HG02973 (cell line): Measurements from ENCODE around the gene TP53BP2.
"Not testable (repeated sequence)": the region's sequence is repeated elsewhere in the genome, so short reads cannot be mapped to it uniquely, and the experiment has no call there.

Experiments
- ATAC-seq: cut with Tn5 transposase; IDR thresholded peaks from one replicate; pipeline ENCODE4 v1.9.1; 2021; ENCODE audit warnings: moderate library complexity; ENCODE audit not compliant: unreplicated experiment

TP53BP2 gene

GRCh38 chr1:223856386-223856785 is 10.6 kb upstream of the TP53BP2 start:
- ATAC-seq: no peak

DNA sequence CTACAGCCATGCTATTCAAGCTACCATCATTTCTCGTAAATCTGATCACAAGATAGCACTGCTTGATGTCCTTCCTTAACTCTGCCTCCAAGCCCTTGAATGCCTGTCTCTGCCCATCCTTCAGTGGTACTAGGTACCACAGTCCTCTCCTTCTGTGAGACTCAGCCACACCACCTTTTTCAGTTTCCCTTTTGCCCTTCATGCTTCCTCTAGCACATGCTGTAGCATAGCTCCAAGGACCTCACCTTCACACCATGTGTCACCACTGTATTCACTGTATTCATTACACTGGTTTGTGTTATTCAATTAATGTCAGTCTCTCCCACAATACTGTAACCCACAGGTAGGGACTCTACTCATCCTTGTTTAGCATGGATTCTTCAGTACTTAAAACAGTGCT is 8.0 kb upstream of the TP53BP2 start:
- ATAC-seq: no peak

GRCh38 chr1:223853275-223853674 is 7.5 kb upstream of the TP53BP2 start:
- no peak for ATAC-seq

DNA sequence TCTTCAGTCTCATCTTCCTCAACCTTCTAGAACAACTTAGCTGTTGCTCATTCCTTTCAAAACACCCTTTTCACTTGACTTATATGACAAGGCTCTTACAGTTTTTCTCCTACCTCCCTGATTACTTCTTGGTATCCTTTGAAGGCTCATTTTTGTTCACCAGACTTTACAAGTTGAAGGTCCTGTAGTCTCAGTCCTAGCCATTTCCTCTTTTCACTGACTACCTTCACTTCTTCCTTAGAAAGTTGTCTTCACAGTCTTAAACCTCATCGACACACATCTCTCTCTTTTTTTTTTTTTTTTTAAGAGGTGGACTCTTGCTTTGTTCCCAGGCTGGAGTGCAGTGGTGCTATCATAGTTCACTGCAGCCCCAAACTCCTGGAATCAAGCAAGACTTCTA is 6.6 kb upstream of the TP53BP2 start:
- ATAC-seq: no peak

DNA sequence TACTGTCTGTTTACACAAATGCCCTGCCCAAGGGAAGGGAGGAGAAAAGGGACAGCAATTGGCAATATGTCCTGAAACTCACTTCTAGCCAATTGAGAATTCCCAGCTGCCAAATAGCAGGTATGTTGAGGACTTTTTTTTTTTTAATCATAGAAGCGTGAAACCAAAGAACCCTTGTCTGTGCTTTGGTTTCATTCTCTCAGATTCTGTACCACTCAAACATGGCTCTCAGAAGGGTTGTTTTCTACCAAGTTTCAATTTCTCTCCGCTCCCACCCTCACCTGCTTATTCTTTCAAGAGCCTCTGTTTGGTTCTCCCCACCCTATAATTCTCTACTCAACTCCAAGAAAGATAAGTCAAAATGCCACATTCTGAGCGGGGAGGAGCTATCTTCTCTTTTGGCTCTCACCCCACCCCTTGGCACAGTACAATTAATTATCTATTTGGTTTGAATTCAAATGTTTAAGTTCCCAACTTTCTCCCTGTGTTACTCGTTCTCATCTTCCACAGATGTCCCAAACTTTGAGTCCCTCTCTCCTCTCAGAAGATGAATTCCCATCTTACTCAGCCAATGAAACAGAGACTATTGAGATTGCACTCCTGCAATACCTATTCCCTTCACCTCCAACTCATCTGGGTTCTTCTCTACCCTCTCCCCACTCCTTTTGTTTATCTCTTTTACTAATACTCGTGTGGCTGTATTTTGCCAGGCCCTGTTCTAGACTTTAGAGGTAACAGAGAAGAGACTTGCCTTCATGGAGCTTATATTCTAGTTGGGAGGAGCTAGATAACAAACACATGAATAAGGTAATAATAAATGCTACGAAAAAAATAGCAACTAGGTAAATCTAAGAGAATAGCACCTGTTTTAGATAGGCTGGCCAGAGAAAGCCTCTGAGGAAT is 3.9 kb upstream of the TP53BP2 start:
- ATAC-seq: no peak

GRCh38 chr1:223848536-223848935 is 2.8 kb upstream of the TP53BP2 start:
- no peak for ATAC-seq

- ATAC-seq: no peak
These were observed 2.1 kb upstream of the TP53BP2 start for GRCh38 chr1:223847781-223848345.

DNA sequence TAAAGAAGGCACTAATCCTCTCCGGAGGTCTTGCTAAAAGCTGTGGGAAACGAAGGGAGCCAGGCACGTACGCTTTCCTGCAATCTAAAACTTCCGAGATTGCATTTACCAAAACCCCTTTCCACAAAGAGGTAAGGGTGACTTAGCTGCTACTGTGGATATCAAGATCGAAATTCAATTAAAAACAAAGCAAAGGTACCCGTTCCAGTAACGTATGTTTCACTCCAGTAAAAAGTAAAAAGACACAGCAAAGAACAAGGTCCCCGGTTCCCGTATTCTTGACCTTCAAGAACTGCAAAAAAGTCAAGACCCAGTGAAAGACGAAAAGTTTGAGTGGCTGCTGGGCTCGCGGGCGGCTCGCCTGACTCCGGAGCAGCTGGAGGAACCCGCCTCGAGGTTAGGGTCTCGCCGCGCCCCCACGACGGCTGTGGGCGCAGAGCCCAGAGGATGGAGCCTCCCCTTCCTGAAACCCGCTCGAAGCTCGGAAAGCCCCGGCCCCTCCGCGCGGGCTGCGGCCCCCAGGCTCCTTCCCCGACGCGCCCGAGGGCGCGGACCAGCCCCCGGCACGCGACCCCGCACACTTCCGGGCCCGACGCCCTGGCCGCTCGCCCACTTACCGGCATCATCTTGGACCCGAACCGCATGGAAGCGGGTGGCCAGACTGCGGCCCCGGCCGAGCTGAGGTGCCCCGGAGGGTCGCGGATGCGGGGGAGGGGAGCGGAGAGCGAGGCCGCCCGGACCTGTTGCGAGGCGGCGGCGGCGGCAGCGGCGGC is 524 bp downstream of the TP53BP2 start:
- ATAC-seq: peak; percentile 21

DNA sequence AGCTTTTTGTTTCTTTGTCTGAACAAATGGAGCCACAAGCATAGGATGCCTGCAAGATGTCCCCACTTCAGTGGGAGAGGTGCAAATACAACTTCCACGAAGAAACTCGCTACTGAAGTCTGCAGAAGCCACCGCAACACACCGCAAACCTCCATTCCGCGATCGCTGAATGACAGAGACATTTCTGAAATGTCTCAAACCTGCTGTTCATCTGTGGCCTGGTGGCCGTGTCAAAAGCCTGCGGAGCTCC is 1.0 kb downstream of the TP53BP2 start:
- no peak for ATAC-seq

GRCh38 chr1:223843934-223844786 is 1.6 kb downstream of the TP53BP2 start:
- no peak for ATAC-seq

- no peak for ATAC-seq
These were observed 3.0 kb downstream of the TP53BP2 start for GRCh38 chr1:223842784-223843183.

GRCh38 chr1:223841977-223842623 is 3.6 kb downstream of the TP53BP2 start:
- not testable (repeated sequence) for ATAC-seq

GRCh38 chr1:223840254-223840653 is 5.5 kb downstream of the TP53BP2 start:
- ATAC-seq: no peak

DNA sequence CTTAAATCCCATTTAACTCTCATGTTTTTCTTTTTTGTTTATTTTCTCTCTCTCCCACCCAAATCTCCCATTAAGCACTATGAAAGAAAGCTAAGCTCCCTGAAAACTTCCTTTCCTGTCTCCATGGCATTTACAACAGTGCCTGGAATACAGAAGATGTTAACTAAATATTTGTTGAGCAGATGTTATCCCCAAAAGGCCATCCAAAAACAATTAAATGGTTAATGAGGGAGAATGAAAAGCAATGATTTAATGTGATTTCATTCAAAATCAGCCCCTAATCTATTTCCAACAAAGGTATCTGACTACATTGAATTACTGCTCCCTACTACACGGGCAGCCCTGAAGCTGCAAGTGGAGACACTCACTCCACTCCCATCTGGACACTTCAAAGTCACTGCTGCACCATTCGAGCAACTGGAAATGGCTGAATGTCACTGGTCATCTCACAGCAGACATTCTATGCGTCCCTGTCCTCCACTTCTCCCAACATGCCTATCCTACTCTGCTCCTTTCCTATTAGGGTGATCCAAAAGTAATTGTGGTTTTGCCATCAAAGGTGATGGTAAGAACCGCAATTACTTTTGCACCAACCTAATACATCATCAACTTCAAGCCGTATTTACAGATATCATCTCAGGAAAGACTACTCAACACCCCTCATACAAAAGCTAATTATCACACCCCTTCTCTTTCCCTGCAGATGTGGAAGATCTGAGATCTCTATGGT is 7.5 kb downstream of the TP53BP2 start:
- no peak for ATAC-seq

DNA sequence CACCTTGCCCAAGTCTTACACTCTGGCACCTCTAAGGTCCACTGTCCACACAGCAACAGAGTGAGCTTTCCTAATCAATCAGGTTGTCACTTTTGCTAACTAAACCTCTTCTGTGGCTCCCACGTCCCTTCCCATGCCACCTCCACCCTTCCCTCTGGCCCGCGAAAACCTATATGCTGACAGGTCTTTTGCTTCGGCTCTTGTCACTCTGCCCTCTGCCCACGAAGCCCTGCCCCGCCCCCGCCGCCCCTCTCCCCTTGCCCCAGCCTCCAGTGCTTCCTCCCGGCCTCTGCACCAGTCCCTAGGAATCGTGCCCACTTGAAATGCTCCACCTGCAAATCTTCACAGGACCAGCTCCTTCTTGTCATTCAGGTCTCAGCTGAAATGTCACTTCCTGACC is 8.1 kb downstream of the TP53BP2 start:
- ATAC-seq: no peak

GRCh38 chr1:223837206-223837605 is 8.5 kb downstream of the TP53BP2 start:
- no peak for ATAC-seq

DNA sequence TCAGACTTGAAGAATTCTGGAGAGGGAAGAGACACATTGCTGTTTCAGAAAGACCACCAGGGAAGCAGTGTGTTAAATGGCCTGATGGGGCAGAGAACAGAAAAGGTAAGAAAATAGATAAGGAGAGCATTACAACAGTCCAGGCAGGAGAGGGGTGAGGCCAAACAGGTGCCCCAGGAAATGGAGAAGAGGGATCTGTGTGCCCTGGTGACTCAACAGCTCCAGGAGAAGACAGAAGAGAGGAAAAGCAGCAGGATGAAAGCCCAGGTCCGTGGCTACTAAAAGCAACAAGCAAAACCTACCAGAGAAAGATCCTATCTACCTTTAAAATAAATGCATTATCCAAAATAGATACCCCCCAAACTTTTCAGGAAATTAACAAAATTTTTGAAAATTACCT is 9.2 kb downstream of the TP53BP2 start:
- no peak for ATAC-seq

- ATAC-seq: no peak
These were observed 10.0 kb downstream of the TP53BP2 start for GRCh38 chr1:223835754-223836153.

DNA sequence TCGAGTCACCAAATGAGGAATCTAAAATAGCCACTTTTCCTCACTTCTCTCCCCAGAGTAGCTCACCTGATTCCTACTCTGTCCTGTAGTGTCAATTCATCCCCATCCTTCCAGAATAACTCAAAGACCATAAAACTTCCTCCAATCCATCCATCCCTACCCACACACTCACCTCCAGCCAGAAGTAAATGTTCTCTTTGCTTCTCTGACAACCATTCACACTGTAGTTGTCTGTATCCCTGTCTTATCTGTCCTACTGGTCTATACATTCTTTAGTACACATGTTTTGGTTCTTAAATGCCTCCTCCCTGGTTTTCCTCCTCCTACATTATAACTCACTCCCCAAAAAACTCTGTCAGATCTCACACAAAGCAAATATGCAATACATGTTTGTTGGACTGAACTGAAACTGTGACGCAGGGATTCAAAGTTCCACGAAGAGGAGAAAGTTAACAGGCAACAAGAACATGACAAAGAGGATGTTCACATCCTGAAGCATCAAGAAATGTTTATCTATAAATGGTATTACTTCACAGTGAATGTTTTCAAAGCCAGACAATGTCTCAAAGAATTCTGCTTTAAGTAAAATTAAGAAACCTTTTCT is 11.0 kb downstream of the TP53BP2 start:
- ATAC-seq: no peak

DNA sequence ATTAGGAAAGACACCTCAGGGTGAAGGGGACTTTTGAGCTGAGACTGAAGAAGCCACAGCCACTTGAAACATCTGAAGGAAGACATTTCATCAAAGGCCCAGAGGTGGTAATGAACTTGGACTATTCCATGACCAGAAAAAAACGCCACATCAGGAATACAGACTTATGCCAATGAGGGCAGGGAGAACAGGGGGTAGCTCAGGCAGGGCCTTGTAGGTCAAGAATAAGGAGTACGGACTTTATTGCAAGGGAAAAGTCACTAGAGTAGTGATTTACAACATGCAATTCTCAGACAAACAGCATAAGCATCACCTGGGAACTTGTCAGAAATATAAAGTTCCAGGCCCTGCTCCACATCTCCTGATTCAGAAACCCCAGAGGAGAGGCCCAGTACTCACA is 11.8 kb downstream of the TP53BP2 start:
- ATAC-seq: no peak
